Measurements from ENCODE around the gene VRK1.
"Not testable (repeated sequence)": the region's sequence is repeated elsewhere in the genome, so short reads cannot be mapped to it uniquely, and the experiment has no call there.

Gene VRK1

GRCh38 chr14:96796851-96797581 is at the start of gene VRK1:
TSS of gene VRK1 (plus strand) at chr14:96797382. CDS start at chr14:96833472, 36,090 bp downstream.
- in situ Hi-C loops (cut with MboI; ENCODE audit: low sequenced_read_pairs) = no loop called here

DNA sequence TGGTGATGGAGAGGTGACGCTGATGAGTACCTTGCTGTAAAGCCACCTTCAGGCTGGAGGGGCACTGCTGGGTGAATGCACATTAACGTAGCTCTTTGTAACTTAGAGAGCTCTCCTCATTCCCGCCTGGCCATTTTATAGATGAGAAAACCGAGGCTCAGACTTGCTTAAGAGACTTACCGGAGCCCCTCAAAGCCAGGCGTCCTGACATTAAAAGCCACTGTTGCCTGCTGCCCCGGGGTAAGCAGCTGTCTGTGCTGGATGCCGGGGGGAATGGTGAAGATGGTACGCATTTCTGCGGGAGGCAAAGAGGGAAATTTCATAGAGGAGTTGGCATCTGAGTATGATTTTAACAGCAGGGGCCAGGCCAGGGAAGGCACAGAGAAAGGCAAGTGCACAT is 49.6 kb upstream of the VRK1 start:
- in situ Hi-C loops (cut with MboI; ENCODE audit: low sequenced_read_pairs) = no loop called here

DNA sequence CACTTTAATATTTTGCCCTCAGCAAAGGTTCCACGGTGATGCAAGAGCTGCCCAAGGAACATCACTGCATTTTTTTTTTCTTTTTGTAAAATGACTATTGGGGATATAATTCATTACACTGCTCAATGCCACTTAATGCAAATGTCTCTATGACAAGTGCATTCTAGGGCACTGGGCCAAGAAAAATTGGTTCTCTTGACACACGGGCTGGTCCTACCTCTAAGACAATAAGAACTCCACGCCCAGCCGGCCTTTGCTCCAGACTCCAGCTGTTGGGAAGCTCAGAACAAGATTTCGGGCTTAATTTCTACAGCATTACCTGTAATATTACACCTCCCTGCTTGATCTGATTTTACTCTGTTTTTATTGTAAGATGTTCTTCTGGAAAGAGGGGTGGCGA is 48.8 kb upstream of the VRK1 start:
- in situ Hi-C loops (cut with MboI; ENCODE audit: low sequenced_read_pairs) = no loop called here

GRCh38 chr14:96751505-96751904 is 45.7 kb upstream of the VRK1 start:
- in situ Hi-C loops (cut with MboI; ENCODE audit: low sequenced_read_pairs) = no loop called here

DNA sequence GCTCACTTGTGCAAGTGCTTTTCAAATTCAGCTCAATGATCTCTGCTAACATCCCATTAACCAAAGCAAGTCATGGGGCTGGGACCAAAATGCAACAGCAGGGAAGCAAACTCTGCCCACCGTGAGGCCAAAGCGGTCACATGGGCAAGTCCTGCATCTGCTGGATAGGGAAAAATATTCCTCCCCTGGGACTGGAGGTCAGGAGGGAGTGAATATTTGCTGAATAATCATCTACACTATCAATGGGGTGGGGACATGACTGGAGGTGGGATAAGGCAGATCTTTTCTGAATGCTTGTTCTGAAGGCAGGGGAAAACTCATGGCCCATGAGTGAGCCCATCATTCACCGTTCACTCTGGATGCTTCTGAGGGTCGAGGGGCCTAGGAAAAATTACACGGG is 45.1 kb upstream of the VRK1 start:
- in situ Hi-C loops (cut with MboI; ENCODE audit: low sequenced_read_pairs) = no loop called here

- in situ Hi-C loops (cut with MboI; ENCODE audit: low sequenced_read_pairs) = no loop called here
Measured at GRCh38 chr14:96752594-96752993, 44.6 kb upstream of the VRK1 start.

DNA sequence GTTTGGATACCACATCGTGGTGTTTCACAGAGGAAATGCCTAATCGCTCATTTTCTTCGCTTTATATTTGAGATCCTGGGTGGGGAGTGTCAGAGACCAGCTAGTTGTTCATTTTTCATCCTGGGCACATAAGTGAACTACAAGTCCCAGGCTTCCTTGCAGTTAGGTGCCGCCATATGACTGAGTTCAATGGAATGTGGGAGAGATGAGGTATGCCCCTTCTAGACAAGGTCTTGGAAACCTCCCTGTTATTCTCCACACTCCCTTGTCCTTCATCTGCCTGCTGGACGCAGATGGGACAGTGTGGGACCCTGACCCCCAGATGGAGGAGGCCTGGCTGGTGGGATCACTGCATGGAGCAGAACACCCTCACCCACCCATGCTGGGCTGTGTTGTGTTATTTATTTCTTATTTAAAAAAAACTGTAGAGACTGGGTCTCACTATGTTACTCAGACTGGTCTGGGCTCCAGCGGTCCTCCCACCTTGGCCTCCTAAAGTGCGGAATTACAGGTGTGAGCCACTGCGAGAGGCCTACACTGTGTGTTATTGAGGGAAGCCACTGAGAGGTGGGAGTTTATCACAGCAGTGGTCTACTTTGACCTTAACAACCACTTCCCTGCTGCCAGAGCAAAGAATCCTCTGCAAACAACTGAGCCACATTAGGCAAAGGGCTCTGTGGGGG is 42.9 kb upstream of the VRK1 start:
- in situ Hi-C loops (cut with MboI; ENCODE audit: low sequenced_read_pairs) = no loop called here

DNA sequence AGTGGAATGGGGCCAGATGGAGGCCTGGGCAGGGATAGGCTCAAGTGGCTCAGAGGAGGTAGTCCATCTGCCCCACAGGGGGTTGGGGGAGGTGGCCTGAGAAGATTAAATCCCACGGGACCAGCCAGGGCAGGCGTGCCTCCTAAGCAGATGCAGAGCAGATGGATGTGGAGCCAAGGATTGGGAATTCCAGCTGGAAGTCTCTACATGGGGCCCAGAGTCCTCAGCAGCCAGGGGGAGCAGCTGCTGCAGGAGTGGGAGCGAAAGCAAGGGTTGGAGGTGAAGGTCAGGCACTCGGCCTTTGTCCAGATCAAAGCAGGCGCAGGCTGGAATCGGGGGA is 42.4 kb upstream of the VRK1 start:
- in situ Hi-C loops (cut with MboI; ENCODE audit: low sequenced_read_pairs) = no loop called here

DNA sequence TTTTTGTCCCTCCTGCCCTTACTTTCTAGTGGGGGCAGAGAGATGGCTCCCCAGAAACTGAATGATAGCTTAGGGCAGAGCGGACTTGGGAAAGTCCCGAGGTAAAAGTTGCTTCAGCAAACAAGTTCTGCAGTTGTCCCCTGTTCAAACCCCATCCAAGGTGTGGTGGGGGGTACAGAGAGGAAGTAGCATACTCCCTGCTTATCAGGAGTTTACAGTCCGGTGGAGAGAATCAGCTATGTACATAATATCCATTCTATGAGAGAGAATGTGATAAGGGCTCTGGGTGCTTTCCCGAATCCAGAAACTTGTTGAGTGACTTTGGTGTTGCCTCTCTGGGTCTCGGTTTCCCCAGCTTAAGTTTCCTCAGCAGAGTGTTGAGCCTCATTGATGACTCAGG is 40.4 kb upstream of the VRK1 start:
- in situ Hi-C loops (cut with MboI; ENCODE audit: low sequenced_read_pairs) = no loop called here

GRCh38 chr14:96757456-96757855 is 39.7 kb upstream of the VRK1 start:
- in situ Hi-C loops (cut with MboI; ENCODE audit: low sequenced_read_pairs) = no loop called here

DNA sequence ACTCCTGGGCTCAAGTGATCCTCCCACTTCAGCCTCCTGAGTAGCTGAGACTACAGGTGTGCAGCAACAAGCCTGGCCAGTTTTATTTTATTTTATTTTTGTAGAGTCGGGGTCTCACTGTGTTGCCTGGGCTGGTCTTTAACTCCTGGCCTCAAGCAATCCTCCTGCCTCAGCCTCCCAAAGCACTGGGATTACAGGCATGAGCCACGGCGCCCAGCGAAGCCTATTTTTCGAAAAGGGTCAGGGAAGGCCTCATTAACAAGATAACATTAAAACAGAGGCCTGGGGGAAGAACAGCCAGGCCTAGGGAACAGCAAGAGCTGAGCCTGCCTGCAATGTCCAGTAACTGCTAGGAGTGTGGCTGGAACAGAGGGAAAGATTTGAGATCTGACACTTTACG is 36.1 kb upstream of the VRK1 start:
- in situ Hi-C loops (cut with MboI; ENCODE audit: low sequenced_read_pairs) = no loop called here

DNA sequence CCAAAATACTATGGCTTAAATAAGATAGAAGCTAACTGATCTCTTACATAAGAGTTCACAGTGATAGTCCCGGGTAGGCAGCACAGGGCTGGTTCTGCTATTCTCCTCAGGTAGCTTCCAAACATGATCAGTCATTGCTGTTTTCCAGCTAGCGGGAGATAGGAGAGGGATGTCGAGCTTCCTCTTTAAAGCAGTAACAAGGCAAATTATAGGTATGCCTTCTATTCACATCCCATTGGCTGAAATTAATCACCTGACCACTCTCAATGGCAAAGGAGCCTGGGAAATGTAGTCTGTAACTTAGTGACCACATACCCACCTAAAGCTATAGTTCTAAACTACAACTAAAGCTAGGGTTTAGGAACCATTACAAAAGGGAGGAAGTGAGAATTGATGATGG is 34.5 kb upstream of the VRK1 start:
- in situ Hi-C loops (cut with MboI; ENCODE audit: low sequenced_read_pairs) = no loop called here

DNA sequence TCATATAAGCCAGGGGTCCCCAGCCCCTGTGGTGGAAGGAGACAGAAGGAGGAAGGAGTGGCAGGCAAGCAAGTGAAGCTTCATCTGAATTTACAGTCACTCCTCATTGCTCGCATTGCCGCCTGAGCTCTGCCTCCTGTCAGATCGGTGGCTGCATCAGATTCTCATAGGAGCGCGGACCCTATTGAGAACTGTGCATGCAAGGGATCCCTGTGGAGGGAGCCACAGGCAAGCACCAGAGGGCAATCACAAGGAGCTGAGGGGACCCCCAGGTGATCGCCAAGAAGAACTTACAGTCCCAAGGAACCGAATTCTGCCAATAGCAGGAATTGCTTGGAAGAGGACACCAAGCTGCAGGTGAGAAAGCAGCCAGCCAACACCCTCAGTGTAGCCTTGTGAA is 33.2 kb upstream of the VRK1 start:
- in situ Hi-C loops (cut with MboI; ENCODE audit: low sequenced_read_pairs) = no loop called here

DNA sequence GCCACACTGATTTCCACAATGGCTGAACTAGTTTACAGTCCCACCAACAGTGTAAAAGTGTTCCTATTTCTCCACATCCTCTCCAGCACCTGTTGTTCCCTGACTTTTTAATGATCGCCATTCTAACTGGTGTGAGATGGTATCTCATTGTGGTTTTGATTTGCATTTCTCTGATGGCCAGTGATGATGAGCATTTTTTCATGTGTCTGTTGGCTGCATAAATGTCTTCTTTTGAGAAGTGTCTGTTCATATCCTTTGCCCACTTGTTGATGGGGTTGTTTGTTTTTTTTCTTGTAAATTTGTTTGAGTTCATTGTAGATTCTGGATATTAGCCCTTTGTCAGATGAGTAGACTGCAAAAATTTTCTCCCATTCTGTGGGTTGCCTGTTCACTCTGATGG is 32.0 kb upstream of the VRK1 start:
- in situ Hi-C loops (cut with MboI; ENCODE audit: low sequenced_read_pairs) = not testable (repeated sequence)

DNA sequence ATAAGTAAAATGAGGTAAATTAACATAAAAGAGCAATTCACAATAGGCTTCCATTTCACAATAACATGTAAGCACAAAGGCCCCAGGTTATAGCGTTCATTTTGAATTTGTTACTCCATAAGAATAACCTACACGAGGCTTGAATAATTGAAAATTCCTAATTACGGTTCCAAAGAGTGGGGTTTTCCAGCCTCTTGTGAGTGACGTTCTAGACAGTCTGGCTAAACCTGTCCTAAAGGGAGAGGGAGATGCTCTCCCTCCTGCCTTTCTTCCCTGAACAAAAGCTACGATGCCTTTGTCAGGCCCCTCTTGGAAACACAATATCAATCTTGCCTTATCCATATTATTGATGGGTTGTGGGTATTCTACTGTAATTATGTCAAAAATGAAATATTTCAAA is 24.3 kb upstream of the VRK1 start:
- in situ Hi-C loops (cut with MboI; ENCODE audit: low sequenced_read_pairs) = no loop called here

- in situ Hi-C loops (cut with MboI; ENCODE audit: low sequenced_read_pairs) = no loop called here
Measured at GRCh38 chr14:96776791-96777190, 20.4 kb upstream of the VRK1 start.

- in situ Hi-C loops (cut with MboI; ENCODE audit: low sequenced_read_pairs) = no loop called here
Measured at GRCh38 chr14:96780500-96780899, 16.7 kb upstream of the VRK1 start.

DNA sequence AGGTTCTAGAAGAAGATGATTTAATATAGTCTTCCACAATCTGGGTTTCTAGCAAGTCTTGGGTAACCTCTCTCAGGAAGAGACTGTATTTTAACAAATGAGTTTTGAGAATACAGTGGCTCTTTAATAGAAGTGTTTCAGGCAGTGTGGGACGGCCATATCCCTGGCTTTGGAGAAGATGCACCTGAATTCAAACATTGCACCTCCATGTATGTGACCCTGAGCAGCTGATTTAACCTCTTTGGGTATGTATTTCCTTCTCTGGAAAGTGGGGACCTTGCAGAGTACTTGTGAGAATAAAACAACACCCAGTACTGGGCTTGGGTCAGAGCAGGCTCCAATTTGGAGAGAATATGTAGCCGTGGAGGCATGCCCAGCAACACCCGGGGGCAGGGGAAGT is 15.8 kb upstream of the VRK1 start:
- in situ Hi-C loops (cut with MboI; ENCODE audit: low sequenced_read_pairs) = no loop called here

GRCh38 chr14:96782436-96782835 is 14.7 kb upstream of the VRK1 start:
- in situ Hi-C loops (cut with MboI; ENCODE audit: low sequenced_read_pairs) = no loop called here

DNA sequence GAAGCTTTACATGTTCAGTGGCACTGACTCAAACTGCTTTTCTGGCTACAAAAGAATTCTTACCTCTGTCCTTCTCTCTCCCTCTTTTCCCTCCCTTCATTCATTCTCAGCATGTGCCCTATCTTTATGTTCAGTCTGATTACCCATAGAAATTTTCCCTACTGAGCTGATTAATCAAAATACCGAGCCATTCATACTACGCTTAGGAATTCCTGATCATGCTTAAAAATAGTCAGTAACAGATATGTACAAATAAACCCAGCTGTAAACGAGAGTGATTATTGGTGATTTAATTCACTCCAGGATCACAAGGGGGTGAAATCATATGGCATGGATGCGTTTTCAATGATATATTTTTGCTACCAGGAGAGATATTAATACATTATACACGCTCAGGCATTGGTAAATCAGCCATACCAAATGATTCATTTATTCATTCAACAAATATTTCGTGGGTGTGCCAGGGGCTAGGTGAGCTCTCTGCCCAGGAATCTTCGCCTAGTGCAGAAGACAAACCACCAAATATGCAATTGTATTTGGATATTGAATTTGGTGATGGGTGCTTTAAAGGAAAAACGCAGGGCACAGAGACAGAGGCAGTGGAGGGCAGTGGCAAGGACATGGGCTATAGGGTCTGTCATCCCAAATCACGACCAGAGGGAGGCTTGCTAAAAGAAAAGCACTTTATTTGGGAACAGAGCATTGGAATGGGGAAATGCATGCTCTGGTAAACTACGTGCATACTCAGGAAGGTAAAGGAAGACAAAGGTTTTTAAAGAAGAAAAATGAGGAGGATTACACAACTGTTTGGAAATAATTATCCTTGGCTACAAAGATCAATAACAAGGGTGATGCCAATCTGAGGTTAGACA is 13.9 kb upstream of the VRK1 start:
- in situ Hi-C loops (cut with MboI; ENCODE audit: low sequenced_read_pairs) = no loop called here

DNA sequence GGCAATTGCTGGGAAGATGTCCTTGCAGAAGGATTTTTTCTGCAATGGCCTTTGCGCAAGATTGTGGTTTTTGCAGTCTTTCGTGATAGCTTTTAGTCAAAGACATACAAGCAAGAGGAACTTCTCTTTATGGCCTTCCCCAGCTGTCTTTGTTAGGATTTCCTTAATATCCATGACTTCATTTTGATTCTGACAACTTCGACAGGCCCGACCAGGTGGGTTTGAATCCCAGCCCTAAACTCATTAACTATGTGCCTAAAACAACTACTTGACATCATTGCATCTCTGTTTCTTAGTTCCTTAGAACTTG is 13.3 kb upstream of the VRK1 start:
- in situ Hi-C loops (cut with MboI; ENCODE audit: low sequenced_read_pairs) = no loop called here

- in situ Hi-C loops (cut with MboI; ENCODE audit: low sequenced_read_pairs) = no loop called here
Measured at GRCh38 chr14:96790186-96790585, 7.0 kb upstream of the VRK1 start.
